GOT3 (cell line): ENCODE data around the gene CEP128.
"Not testable (repeated sequence)": the region's sequence is repeated elsewhere in the genome, so short reads cannot be mapped to it uniquely, and the experiment has no call there.

Experiments
- DNase-seq: peaks from one replicate; lab custom pipeline; 2025; ENCODE audit warnings: mixed read lengths; lab: John Stamatoyannopoulos, UW

Gene CEP128

GRCh38 chr14:80953211-80953610 is 11.7 kb upstream of the CEP128 start:
- not testable (repeated sequence) for DNase-seq

- no peak for DNase-seq
Observed at GRCh38 chr14:80951491-80951890, 10.0 kb upstream of the CEP128 start.

GRCh38 chr14:80948291-80948690 is 6.8 kb upstream of the CEP128 start:
- no peak for DNase-seq

DNA sequence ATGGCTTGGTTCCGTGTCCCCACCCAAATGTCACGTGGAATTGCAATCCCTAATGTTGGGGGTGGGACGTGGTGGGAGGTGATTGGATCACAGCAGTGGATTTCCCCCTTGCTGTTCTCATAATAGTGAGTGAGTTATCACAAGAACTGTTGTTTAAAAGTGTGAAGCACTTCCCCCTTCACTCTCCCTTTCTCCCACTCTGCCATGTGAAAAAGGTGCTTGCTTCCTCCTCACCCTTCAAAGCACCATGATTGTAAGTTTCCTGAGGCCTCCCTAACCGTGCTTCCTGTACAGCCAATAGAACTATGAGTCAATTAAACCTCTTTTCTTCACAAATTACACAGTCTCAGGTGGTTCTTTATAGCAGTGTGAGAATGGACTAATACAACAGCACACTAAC is 5.3 kb upstream of the CEP128 start:
- no peak for DNase-seq

GRCh38 chr14:80946187-80946586 is 4.6 kb upstream of the CEP128 start:
- no peak for DNase-seq

- DNase-seq: no peak
Observed at GRCh38 chr14:80944861-80945617, 3.5 kb upstream of the CEP128 start.

- DNase-seq: no peak
Observed at GRCh38 chr14:80942191-80942600, 658 bp upstream of the CEP128 start.

DNA sequence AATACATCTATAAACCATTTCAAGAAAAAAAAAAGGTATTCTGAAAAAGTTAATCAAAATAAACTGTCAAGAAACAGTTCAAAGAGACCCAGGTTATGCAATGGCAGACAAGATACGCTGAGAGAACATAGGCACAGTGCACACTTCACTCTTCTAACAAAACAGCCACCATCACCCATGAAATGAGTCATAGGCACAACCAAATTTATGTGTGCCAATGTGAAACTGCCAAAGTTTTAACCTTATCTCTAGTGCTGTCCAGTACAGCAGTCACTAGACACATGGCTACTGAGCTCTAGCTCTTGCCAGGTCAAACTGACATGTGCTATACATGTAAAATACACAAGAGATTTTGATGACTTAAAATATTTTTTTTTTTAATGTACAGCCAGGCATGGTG is 1.4 kb downstream of the CEP128 start:
- no peak for DNase-seq

DNA sequence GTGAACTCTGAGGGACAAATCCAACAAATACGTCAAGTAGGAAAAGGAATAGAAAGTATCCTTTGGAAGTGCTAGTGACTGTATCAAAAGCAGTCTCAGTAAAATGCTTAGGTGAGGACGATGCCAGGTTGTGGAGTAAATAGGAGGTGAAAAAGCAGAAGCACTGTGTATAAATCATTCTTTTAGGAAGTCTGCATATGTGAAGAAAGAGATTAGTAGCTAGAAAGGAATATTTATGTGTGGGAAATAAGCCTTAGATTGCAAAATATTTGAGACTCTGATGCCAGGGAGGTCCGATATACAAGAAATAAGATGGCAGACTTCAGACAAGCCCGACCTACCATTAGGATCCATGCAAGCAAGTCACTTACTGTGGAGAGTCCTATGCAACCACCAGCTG is 7.9 kb downstream of the CEP128 start:
- DNase-seq: no peak

GRCh38 chr14:80933282-80933681 is 8.3 kb downstream of the CEP128 start:
- DNase-seq: no peak

- no peak for DNase-seq
Observed at GRCh38 chr14:80930836-80931389, 10.6 kb downstream of the CEP128 start.

DNA sequence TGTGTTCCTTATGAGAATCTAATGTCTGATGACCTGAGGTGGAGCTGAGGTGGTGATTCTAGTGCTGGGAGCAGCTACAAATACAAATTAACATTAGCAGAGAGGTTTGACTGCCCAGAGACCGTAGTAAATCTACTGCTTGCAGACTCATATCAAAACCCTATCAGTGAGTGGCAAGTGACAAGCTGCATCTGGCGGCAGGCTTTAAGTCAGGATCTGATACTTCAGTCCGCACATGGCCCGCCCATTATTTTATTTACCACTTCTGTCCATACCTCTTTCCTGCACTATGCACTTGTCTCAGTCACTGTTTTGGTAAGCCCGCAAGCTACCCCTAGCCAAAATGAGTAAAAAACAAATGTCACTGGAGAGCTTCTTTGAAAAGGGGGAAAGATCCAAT is 11.4 kb downstream of the CEP128 start:
- no peak for DNase-seq

- no peak for DNase-seq
Observed at GRCh38 chr14:80927083-80927989, 14.2 kb downstream of the CEP128 start.

GRCh38 chr14:80926397-80927082 is 15.0 kb downstream of the CEP128 start:
- no peak for DNase-seq

- no peak for DNase-seq
Observed at GRCh38 chr14:80924365-80925103, 17.0 kb downstream of the CEP128 start.

DNA sequence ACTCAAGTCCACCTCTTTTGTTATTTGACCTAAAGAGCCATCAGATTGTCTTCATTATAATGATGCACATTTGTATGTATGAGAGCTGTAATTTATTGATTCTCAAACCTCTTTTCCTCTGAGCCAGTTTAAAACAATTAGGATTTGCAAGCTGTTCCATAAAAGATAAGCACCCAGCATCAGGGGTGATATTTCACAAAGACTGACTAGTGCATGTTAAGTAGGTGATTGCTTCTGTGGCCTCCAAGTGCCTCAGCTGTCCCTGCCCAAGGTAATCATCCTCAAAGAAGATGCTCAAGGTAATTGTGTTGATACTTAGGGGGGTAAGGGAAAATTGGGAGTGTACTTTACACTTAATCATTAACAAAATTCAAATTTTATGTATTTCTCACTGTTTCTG is 18.2 kb downstream of the CEP128 start:
- DNase-seq: no peak

DNA sequence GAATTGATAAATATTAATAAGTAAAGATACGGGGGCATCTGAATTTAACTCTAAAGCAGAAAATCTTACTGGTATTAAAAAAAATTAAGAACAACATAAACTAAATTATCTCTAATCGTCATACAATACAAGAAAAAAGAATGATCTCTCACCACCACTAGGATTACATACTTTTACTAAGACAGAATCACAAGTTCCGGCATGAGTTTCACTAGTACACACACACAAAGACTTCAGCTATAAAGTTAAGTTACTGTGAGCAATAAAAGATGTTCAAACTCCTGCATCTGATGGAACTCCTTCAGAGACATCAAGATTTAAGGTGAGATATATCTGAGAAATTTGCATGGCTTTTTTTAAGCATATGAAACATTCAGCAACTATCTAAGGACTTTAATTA is 21.9 kb downstream of the CEP128 start:
- no peak for DNase-seq

DNA sequence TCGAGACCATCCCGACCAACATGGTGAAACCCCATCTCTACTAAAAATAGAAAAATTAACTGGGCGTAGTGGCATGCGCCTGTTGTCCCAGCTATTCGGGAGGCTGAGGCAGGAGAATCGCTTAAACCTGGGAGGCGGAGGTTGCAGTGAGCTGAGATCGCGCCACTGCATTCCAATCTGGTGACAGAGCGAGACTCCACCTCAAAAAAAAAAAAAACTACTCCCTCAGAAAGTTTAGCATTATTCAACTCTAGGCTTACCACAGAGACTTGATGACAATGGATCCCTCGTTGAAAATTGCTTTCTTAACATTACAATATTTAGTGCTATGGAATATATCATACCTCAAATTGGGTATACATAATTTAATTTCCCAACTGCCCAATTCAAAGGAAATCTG is 29.5 kb downstream of the CEP128 start:
- DNase-seq: not testable (repeated sequence)

- DNase-seq: no peak
Observed at GRCh38 chr14:80906946-80907345, 34.6 kb downstream of the CEP128 start.

GRCh38 chr14:80906336-80906735 is 35.2 kb downstream of the CEP128 start:
- DNase-seq: no peak

DNA sequence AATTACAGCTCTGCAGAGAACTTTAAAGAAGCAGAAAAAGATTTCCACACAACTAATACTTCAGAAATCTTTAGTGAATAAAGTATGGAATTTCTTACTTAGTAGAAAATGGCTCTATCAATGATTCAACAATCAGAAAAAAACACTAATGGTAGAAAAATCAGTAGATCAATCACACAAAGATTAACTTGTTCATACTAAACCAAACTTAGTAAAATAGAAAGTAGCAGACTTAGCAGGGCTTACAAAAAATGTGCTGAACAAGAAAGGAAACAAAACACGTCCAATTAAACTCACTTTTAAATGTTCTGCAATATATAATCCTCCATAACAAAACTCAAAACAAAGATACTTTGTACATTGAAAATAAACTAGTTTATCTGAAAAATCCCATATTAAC is 38.9 kb downstream of the CEP128 start:
- DNase-seq: no peak

GRCh38 chr14:80901822-80902221 is 39.7 kb downstream of the CEP128 start:
- no peak for DNase-seq
